EL (cell line): ENCODE measurements around the gene NEDD9.

Source experiments
- DNase-seq: peaks from one replicate; pipeline ENCODE4 v3.0.0-alpha.2; 2016

Gene NEDD9

DNA sequence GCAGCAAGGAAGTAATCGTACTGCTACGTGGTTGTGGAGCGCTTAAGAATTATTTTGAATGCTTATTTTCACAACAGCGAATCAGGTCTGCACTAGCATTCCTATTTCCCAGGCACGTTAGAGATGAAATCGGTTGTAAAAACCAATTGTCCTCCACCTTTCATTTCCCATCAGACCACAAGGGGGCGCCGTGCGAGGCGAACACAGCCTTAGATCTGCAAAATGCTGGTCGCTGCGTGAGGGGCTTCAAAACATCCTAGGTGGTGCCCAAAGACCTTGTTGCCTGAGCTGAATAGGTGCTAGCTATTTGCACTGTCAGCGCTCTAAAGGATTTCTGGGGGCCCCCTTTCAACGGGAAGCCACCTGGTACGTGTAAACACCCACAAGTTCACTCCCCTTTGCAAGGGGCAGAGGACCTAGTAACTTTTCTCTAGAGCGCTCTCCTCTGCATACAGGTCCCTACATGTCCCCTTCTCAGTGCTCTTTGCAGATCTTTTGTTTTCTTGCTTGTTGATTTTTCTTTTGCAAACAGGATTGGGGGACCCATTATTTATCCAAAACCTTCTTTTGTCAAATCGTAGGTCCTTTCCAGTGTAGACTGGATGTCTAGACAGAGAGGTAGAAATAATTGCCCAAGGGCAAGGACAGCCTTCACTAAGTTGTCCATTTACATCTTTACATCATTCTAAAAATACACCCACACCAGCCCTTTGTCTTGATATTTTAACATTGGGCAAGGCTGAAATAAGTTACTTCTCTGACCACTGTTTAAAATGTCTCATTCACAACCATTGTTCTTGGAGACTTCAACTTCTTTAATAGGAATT is 59.8 kb downstream of the NEDD9 start:
- DNase-seq: peak; percentile 46

DNA sequence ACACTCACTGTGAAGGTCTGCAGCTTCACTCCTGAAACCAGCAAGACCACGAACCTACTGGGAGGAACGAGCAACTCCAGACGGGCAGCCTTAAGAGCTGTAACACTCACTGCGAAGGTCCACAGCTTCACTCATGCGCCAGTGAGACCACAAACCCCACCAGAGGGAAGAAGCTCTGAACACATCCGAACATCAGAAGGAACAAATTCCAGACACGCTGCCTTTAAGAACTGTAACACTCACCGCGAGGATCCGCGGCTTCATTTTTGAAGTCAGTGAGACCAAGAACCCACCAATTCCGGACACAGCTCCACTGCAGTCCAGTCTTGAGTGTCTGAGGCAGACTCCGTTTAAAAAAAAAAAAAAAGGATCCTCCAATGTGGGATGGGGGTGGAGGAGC is 60.5 kb downstream of the NEDD9 start:
- no peak for DNase-seq

DNA sequence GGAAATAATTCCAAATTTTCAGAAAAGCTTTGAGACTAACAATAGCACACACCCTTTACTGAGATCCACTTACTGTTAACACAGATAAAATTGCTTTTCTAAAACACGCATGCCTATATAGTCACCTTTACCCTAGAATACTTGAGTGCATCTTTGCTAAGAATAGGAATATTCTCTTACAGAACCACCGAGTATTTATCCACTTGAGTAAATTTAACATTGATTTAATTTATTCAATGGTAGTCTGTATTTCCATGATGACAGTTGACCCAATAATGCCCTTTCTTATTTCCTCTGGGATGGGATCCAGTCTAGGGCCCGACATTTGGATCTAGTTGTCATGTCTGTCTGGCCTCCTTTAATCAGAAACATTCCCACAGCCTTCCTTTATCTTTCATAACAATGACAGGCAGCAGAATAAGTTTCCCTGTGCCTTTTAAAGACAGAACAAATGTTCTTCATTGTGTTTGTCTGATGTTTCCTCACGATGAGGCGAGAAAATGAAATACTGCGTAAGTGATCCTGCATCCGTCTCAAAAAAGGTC is 64.3 kb downstream of the NEDD9 start:
- DNase-seq: no peak

DNA sequence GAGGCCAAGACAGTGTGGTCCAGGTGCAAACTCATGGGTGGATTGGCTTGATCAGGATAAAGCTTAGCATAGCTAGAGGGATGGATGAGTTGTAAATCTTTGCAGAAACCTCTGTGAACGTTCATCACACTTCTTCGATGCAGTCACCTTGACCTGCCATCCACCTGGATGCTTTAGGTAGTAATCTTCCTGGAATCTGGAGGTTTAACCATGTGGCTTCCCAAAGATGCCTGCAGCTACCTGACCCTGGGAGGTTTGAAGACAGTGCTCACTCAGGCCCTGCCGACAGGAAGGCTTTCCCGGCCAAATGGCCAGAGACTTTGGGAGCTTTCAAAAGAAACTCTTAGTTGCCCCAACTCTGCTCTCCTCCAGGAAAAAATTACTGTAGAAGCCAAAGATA is 65.5 kb downstream of the NEDD9 start:
- no peak for DNase-seq

DNA sequence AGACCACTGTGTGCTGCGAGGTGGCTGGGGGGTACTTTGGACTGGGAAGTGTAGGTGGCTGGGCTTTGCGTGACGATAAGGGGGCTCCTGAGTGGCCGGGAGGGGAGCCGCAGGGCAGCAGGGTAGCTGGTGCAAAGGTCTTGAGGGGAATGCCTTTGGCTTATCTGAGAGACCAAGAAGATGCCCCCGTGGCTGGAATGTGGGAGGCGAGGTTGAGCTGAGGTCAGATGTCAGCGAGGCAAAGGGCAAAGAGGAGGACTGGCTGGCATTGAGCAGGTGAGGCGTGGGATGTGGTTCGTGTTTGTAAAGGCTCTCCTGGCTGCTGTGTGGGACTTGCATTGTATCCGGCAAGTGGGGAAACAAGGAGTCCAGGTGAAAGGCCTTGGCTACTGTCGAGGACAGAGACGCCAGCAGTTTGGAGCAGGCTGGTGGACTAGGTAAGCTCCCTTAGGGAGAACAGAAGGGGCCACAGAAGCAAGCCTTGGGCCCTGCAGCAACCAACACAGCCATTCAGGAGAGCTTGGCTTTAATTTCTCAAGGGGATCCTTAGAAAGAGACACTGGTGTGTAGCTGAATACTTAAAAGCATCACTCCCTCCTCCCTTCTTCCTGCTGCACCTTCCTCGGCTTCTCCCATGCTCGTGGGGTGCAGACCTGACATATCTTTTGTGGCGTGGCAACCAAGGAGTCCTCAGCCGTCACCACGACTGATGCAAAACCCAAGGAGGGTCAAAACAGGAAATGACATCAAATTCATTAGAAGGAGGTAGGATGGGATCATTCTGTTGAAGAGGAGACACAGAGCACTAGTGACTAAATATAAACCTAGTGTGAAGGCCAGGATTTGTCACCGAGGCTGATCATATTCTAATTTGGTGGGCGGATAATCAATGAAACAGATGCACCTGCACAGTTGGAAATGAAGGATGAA is 67.5 kb downstream of the NEDD9 start:
- no peak for DNase-seq

DNA sequence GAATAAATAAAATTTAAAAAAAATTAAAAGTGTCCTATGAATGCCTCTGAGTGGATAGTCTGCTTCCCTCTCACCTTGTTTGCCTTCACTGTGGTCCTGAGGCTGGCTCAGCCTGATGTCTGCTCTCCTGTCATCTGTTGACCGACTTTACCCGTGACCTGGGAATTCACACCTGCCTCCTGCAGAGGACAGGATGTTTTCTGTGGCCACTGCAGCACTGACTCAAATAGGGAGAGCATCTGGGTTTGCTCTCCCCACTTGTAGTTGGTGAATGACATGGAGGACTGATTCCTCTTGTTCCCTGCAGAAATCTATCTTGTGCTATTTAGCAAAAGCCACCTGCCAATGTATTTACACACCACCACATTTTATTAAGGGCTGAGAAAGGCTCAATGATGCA is 68.5 kb downstream of the NEDD9 start:
- DNase-seq: no peak

DNA sequence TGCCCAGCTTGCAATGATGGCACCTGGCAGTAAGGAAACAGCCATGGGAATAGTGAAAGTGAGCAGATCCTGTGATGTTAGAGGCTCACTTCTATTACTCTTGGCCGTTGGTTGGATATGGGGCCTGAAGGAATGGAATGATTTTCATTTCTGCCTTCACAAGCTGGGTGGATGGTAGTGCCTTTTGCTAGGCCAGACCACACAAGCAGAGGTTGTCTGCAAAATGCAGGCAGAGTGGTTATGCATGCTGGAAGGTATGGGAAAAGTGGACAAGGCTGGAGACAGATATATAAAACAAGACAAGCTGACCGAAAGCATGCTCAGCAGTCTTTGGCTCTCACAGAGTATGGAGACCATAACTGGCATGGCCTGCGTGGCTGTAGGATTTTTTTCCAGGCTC is 70.2 kb downstream of the NEDD9 start:
- DNase-seq: no peak

DNA sequence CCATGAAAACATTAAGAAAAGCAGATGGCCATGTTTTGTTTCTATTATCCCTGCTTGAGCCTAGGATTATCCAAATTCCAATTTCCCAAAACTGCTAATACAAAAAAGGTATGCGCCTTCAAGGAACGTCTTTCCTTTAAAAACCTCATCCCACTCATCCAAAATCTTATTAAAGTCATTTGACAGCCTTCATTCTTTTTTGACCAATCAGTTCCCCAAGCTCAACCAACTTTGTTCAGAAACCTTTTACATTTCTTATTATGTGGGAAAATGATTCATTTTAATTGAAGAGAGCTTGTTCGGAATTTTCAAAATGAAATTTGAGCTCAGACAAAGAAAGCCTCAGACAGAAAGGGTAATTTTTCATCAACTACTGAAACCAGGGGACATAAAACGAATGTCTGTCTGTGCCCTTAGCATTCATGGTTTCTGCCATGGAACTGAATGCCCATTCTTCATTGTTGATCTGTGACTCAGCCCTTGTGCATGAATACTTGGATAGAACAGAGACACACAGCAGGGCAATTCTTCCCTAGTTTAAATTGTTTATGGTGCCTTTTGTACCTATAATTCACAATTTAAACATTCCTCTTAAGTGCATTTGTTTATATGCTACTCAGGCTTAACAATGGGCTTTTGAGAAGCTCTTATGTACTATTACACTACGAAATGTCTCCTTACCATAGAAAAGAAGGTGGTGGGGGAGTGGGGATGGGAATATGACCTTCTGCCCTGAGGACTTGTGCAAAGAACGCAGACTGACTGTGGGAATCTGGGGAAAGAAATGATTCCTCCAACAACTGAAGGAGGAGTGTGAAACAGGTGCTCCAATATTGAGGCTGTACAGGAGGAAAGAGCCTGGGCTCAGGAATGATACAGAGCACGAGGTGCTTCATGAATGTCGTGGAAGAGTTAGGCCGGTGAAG is 71.2 kb downstream of the NEDD9 start:
- DNase-seq: peak; percentile 34

DNA sequence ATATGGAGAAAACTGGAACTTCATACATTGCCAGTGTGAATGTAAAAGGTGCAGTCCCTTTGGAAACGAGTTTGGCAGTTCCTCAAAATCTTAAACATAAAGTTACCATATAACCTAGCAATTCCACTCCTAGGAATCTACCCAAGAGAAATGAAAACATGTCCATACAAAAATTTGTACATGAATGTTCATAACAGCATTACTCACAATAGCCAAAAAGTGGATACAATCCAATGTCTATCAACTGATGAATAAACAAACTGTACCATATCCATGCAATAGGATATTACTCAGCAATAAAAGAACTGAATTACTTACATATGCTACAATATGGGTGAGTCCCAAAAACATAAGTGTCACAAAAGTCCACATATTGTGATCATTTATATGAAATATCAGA is 72.3 kb downstream of the NEDD9 start:
- peak; percentile 15 for DNase-seq

DNA sequence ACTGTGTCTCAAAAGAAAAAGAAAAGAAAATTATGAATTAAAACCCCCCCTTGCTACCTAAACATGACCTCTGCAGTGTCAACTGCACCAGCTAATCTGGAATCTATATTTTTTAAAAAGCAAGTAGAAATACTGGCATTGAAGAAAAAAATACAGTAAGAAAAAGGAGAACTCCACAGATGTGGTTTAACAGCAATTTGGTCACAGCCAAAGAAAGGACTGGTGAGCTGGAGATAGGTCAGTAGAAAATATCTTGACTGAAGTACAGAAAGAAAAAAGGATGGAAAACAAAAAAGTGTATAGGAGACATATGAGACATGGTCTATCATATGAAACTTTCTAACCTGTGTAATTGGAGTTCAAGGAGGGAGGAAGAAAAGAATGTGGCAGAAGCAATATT is 76.9 kb downstream of the NEDD9 start:
- DNase-seq: no peak

DNA sequence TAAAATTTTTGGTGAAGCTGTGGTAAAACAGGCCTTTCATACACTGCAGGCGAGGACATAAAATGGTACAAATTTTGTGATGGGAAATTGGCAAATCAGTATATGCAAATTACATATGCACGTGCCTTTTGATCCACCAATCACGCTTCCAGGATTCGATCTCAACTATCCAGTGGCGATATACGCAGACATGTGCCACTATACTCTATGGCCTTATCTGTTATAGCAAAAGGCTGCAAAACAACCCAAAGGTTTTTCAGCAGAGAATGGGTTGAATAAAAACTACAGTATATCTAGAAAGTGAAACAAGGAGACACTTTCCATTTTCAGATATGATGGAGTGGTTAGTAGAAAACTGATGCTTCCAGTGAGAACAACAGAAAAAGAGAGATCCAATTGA is 79.0 kb downstream of the NEDD9 start:
- DNase-seq: no peak

DNA sequence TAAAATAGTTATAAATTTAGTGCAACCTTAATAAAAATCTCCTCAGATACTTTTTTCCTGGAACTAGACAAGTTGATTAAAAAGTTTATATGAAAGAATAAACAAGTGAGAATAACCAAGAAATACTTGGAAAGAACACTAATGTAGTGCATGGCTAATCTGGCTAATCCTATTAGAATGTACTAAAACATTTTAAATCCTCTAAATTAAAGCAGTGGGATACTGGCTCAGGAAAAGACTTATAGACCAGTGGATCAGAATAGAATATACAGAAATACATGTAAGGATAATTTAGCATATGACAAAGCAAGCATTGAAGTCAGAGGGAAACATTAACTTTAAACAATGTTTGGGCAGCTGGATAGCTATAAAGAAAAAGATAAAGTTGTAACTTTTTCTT is 79.9 kb downstream of the NEDD9 start:
- no peak for DNase-seq

DNA sequence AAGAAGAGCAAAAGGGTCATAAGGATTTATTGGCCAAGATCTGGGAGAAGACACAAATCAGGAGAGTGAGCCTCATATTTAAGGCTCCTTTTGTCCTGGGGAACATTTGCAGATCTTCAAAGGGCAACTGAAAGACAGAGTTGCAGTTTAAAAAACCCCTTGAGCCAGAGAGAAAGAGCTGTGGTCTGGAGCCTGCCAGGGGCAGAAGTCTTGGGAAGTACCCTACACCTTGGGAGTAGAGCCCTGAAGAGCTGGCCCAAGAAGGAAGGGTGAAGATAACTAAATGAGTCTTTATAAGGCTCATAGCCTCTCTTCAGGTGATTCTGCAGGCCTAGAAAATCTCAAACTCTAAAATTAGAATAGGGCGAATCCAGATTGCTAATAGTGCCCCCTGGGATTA is 81.0 kb downstream of the NEDD9 start:
- no peak for DNase-seq

DNA sequence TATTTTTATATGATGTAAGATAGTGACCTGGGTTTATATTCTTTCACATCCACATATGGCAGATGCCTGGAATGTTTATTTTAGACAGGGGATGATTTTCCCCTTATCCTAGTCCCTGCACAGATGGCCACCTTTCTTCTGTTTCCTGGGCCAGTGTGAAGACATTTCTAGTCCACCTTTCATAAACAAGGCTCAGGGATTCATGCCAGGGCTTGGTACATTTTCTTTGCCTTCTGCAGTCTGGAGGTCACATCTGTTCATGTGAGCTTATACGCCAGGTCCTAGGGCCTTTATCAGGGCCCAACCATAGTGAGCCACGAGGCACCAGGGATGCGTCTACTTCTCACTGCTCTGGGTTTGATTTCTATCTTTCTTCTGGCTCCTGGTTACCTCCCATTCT is 82.9 kb downstream of the NEDD9 start:
- no peak for DNase-seq

DNA sequence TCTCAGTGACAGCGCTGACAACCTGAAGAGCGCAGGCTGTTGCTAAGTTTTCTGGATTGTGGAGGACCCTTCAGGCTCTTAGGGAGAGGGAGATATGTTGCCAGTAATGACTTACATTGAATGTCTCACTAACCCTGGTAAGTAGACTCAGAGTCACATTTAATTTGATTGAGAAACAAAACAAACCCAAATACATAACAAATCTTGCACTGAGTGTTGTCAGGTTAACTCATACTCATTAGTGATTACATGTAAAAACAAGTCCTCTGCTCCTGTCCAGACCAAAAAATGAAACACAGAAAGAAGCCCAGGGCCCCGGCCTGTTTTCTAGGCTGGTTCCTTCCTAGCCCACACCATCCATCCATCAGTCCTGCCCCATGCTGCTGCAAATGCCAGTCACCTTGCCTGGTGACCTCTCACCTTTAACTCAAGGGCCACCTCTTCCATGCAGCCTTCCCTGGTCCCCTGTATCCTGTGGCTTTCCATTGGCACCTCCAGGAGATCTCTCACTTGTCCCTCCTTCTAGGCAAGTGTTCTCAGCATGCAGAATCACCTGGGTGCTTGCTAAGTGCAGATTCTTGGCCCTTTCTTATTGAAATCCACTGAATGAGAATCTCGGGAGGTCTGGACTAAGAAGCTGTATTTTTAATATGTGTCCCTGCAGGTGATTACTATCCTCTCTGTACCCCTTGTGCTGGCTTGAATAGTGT is 86.2 kb downstream of the NEDD9 start:
- no peak for DNase-seq

DNA sequence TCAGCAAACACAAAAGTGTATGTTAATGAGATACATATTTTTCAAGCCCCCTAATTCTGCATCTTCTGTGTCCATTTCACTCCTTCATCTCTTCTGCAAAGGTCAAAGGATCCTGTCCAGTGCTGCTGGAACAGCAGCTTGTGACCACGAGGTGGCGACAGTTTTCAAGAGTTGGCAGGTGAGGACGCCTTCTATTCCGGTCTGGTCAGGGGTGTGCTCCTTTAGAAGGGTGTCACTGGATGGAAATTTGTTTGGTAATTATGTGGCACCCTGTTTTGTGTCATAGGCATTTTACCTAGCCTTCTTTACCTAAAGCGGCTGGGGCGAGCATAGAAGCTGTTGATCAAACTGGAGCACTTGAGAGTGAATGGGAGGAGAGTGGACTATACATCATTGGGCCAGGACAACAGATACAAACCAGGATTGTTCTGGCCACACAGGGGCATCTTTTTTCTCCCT is 88.0 kb downstream of the NEDD9 start:
- peak; percentile 79 for DNase-seq

DNA sequence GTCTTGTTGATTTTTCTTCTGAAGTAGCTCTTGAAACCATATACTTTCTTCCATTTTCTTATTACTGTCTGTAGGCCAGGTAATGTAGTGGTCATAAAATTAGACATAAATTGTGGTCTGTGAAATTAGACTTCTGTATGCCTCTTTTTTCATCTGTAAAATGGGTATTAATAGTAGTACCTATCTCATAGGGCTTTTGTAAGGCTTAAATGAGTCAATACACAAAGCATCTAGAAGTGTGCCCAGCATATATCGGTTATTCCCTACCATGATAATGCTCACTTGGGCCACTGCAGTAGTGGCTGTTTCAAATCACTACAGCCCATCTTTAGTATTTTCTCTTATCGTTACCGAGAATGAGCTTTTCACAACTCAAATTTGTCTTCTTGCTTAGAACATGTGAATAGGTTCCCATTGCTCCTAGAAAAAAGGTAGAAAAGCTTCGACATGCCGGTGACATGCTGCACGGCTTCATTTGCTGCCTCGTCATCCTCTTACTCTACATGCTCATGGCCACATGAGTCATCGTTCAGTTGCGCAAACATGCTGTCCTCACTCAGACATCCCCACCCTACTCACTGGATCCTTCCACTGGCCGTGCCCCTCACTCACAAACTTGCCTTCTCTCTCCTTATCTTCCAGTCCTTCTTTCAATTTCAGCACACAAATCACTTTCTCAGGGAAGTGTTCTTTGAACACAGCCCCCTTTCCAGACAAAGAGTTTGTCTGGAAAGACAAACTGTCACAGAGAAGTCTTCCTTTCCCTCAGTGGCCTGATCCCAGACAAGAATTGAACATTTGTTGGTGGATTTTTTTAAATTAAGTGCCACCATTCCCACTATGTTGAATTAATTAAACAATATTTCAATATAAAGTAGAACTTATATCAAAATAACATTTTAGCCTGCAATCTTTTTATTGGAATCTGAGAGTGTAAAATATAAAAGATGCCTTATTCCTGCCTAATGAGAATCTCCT is 88.8 kb downstream of the NEDD9 start:
- peak; percentile 95 for DNase-seq

DNA sequence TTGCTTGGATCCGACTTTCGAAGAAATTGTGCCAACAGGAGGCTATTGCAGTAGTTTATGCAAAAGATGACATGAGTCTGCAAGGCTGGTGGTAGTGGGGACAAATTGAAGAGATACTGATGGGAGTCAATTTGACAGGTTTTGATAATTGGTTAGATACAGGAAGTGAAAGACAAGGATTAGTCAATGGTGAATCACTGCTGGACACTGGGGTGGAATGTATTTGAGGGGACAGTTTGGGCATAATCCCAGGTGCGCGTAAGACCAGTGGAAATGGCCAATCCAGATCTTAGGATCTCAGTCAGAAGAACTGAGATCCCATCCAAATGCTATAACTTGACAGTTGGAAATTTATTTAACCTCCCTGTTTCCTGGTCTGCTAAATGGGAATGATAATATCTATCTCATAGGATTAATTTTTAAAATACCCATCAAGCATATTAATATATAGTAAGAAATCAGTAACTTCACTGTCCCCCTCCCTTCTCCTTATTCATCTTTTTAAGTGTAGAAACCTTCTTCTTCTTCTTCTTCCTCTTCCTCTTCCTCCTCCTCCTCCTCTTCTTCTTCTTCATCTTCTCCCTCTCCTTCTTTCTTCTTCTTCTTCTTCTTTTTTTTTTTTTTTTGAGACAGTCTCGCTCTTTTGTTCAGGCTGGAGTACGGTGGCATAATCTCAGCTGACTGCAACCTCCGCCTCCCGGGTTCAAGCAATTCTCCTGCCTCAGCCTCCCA is 90.0 kb downstream of the NEDD9 start:
- DNase-seq: peak; percentile 33

DNA sequence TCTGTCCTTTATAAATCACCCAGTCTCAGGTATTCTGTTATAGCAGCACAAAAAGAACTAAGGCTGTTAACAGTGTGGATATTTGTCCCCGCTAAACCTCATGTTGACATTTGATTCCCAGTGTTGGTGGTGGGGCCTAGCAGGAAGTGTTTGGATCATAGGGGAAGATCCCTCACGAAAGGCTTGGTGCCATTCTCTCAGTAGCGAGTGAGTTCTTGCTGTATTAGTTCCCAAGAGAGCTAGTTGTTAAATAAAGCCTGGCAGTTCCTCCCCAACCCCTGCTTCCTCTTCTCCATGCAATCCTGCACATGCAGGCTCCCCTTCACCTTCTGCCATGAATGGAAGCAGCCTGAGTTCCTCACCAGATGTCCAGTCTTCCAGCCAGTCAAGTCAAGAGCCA is 91.2 kb downstream of the NEDD9 start:
- no peak for DNase-seq

DNA sequence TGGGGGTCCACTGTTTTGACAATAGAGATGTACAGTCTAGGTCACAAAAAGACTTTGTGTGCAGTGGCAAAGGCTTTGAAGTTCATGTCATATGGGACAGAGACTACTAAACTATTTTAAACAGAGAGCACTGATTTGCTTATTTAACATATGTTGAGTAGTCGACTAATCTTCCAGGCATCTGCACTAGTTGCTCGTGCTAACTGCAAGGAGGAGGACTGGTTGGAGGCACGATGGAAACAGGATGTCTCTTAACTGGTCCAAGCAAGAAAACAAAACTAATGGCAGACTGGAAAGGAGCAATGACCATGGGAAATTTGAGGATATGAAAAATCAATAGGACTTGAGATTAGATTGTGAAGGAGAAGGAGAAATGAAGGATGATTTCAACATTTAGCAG is 92.4 kb downstream of the NEDD9 start:
- peak; percentile 61 for DNase-seq
